H1 (cell line): ENCODE results near the gene PLD3. TPM values are rescaled to one million over a fixed set of nuclear protein-coding genes. Genes with fewer than 3 reads are reported as not detected.

ENCODE experiments used
- CTCF ChIA-PET: fragments of 300-600 bp; sonication (Branson Sonifier 250); formaldehyde crosslinking; loops from one replicate; lab custom pipeline; 2021; ENCODE audit not compliant: partially characterized antibody; lab: Charles Lee
- POLR2A ChIA-PET: fragments of 300-600 bp; sonication (Branson Sonifier 250); formaldehyde crosslinking; loops from one replicate; lab custom pipeline; 2021; ENCODE audit warnings: inconsistent platforms; ENCODE audit not compliant: partially characterized antibody; lab: Charles Lee
- DNase-seq, 2 experiments: peaks; one replicate each; pipeline versions ENCODE4 v3.0.0 to v3.0.0-alpha.2; 2010 to 2022; ENCODE audit warnings: low spot score in 2 of 2, low read depth in 1 of 2, mixed read lengths in 1 of 2
- FAIRE-seq: peaks from 2 replicates; lab custom pipeline; 2011; peaks lifted over from hg19 to GRCh38; lab: Jason Lieb, UNC
- H2AFZ ChIP-seq: 2 replicates; pipeline ENCODE4 v1.8.1; 2012; ENCODE audit warnings: low read length, inconsistent platforms
- H2AK5ac ChIP-seq: 2 replicates; pipeline ENCODE4 v1.6.1; 2013; ENCODE audit warnings: low read depth, low read length
- H2BK120ac ChIP-seq: replicated peaks from 2 replicates; pipeline ENCODE3; 2013; ENCODE audit warnings: low read depth, low read length, inconsistent platforms
- H2BK12ac ChIP-seq: 2 replicates; pipeline ENCODE4 v1.6.1; 2013; ENCODE audit warnings: low read depth, low read length
- H2BK15ac ChIP-seq: 2 replicates; pipeline ENCODE4 v1.6.1; 2013; ENCODE audit warnings: low read length
- H2BK20ac ChIP-seq: 2 replicates; pipeline ENCODE4 v1.6.1; 2013; ENCODE audit warnings: low read length
- H2BK5ac ChIP-seq: 2 replicates; pipeline ENCODE4 v1.6.1; 2013; ENCODE audit warnings: low read depth, low read length
- H3K14ac ChIP-seq: 2 replicates; pipeline ENCODE4 v1.6.1; 2013; ENCODE audit warnings: inconsistent platforms; ENCODE audit not compliant: insufficient read length
- H3K18ac ChIP-seq: 2 replicates; pipeline ENCODE4 v1.6.1; 2013; ENCODE audit warnings: low read length; ENCODE audit errors: extremely low read depth
- H3K23ac ChIP-seq: 2 replicates; pipeline ENCODE4 v1.6.1; 2013; ENCODE audit warnings: inconsistent platforms; ENCODE audit not compliant: insufficient read length
- H3K23me2 ChIP-seq: 2 replicates; pipeline ENCODE4 v1.6.1; 2013; ENCODE audit warnings: low read depth, low read length
- H3K27ac ChIP-seq: 2 replicates; pipeline ENCODE4 v1.6.1; 2011; ENCODE audit warnings: low read depth, low read length, inconsistent platforms
- H3K27me3 ChIP-seq, 4 experiments: replicated peaks in 1 of 4; 1 replicate in 1 of 4; 2 replicates in 3 of 4; pipeline versions ENCODE4 v1.6.1 to v1.8.1; 2011 to 2013; ENCODE audit warnings: low read length in 3 of 4, mild to moderate bottlenecking in 3 of 4, inconsistent platforms in 2 of 4, mixed read lengths in 2 of 4, moderate library complexity in 1 of 4; ENCODE audit not compliant: control insufficient read depth in 3 of 4, insufficient read depth in 3 of 4; ENCODE audit errors: extremely low read depth in 1 of 4
- H3K36me3 ChIP-seq, 4 experiments: 2 replicates each; pipeline versions ENCODE4 v1.6.1 to v1.8.1; 2011 to 2013; ENCODE audit warnings: mild to moderate bottlenecking in 4 of 4, low read length in 3 of 4, moderate library complexity in 2 of 4, control low read depth in 1 of 4, inconsistent platforms in 1 of 4; ENCODE audit not compliant: insufficient read depth in 4 of 4, control insufficient read depth in 2 of 4
- H3K4ac ChIP-seq: replicated peaks from 2 replicates; pipeline ENCODE3; 2013; ENCODE audit warnings: low read length, low read depth, mixed read lengths, inconsistent platforms; ENCODE audit not compliant: insufficient read length
- H3K4me1 ChIP-seq, 4 experiments: replicated peaks in 1 of 4; 1 replicate in 1 of 4; 2 replicates in 3 of 4; pipeline versions ENCODE4 v1.6.1 to v1.8.1; 2011 to 2013; ENCODE audit warnings: low read length in 3 of 4, inconsistent platforms in 2 of 4, mixed read lengths in 1 of 4; ENCODE audit not compliant: insufficient read depth in 4 of 4, control insufficient read depth in 3 of 4
- H3K4me2 ChIP-seq, 2 experiments: 2 replicates each; pipeline versions ENCODE4 v1.6.1 to v1.8.1; 2011 to 2013; ENCODE audit warnings: low read depth in 2 of 2, low read length in 2 of 2, control low read depth in 1 of 2, inconsistent platforms in 1 of 2, mild to moderate bottlenecking in 1 of 2; ENCODE audit not compliant: insufficient read depth in 1 of 2
- H3K4me3 ChIP-seq, 4 experiments: fragments of 200-600, 300-600 bp in 1 of 4; sonication (generic), shearing (Covaris generic), sonication (Bioruptor Twin) in 1 of 4; 2 replicates each; pipeline versions ENCODE4 v1.5.1 to v1.8.1; 2011 to 2016; ENCODE audit warnings: low read length in 4 of 4, low read depth in 3 of 4, control low read depth in 2 of 4, inconsistent platforms in 2 of 4, mild to moderate bottlenecking in 2 of 4, mixed read lengths in 1 of 4, moderate library complexity in 1 of 4; ENCODE audit not compliant: insufficient read depth in 2 of 4; ENCODE audit errors: extremely low read depth in 1 of 4
- H3K56ac ChIP-seq: replicated peaks from 2 replicates; pipeline ENCODE3; 2013; ENCODE audit warnings: low read depth, mild to moderate bottlenecking, mixed read lengths, low read length, inconsistent platforms; ENCODE audit not compliant: insufficient read length
- H3K79me1 ChIP-seq: 2 replicates; pipeline ENCODE4 v1.6.1; 2013; ENCODE audit warnings: low read depth, low read length, control low read depth
- H3K79me2 ChIP-seq, 2 experiments: 2 replicates each; pipeline versions ENCODE4 v1.6.1 to v1.8.1; 2012 to 2013; ENCODE audit warnings: low read length in 2 of 2, mild to moderate bottlenecking in 2 of 2, inconsistent platforms in 1 of 2; ENCODE audit not compliant: insufficient read depth in 2 of 2, control insufficient read depth in 1 of 2
- H3K9ac ChIP-seq, 4 experiments: replicated peaks in 1 of 4; 1 replicate in 1 of 4; 2 replicates in 3 of 4; pipeline versions ENCODE4 v1.6.1 to v1.8.1; 2011 to 2013; ENCODE audit warnings: low read depth in 3 of 4, low read length in 3 of 4, control low read depth in 2 of 4, mild to moderate bottlenecking in 2 of 4, moderate library complexity in 2 of 4, inconsistent platforms in 1 of 4; ENCODE audit errors: extremely low read depth in 1 of 4
- H3K9me3 ChIP-seq, 2 experiments: 2 replicates each; pipeline versions ENCODE4 v1.6.1 to v1.8.1; 2012 to 2013; ENCODE audit warnings: mild to moderate bottlenecking in 2 of 2, moderate library complexity in 2 of 2, control low read depth in 1 of 2, inconsistent platforms in 1 of 2, low read depth in 1 of 2, low read length in 1 of 2, mixed read lengths in 1 of 2; ENCODE audit not compliant: insufficient read depth in 2 of 2
- H4K20me1 ChIP-seq, 2 experiments: replicated peaks in 1 of 2; 2 replicates each; pipeline versions ENCODE3 to v1.8.1; 2011 to 2013; ENCODE audit warnings: inconsistent platforms in 2 of 2, low read length in 2 of 2, mild to moderate bottlenecking in 1 of 2; ENCODE audit not compliant: insufficient read depth in 2 of 2, control insufficient read depth in 1 of 2
- H4K5ac ChIP-seq: 2 replicates; pipeline ENCODE4 v1.6.1; 2013; ENCODE audit warnings: low read length, low read depth, mixed read lengths, inconsistent platforms; ENCODE audit not compliant: insufficient read length
- H4K8ac ChIP-seq: 2 replicates; pipeline ENCODE4 v1.8.0; 2013; ENCODE audit warnings: mild to moderate bottlenecking, moderate library complexity, low read length, inconsistent platforms; ENCODE audit not compliant: insufficient read depth; ENCODE audit errors: extremely low read depth
- H4K91ac ChIP-seq: replicated peaks from 2 replicates; pipeline ENCODE3; 2013; ENCODE audit warnings: low read length, mixed read lengths, inconsistent platforms; ENCODE audit not compliant: insufficient read length
- BCL11A ChIP-seq, 2 experiments: IDR thresholded peaks; one replicate each; pipeline ENCODE4 v1.6.1; 2011; ENCODE audit warnings: low read depth in 2 of 2, low read length in 2 of 2, mild to moderate bottlenecking in 2 of 2
- GTF2F1 ChIP-seq: IDR thresholded peaks from 2 replicates; pipeline ENCODE4 v1.6.1; 2012; ENCODE audit warnings: low read depth, low read length, improper control_type of control experiment, borderline replicate concordance
- HDAC2 ChIP-seq, 2 experiments: fragments of 300-600 bp in 1 of 2; sonication (generic) in 1 of 2; IDR thresholded peaks; 2 replicates each; pipeline ENCODE4 v1.6.1; 2011 to 2012; ENCODE audit warnings: low read depth in 2 of 2, low read length in 2 of 2, mild to moderate bottlenecking in 2 of 2, moderate library complexity in 2 of 2, borderline replicate concordance in 1 of 2, inconsistent platforms in 1 of 2
- HDAC6 ChIP-seq: IDR thresholded peaks from one replicate; pipeline ENCODE4 v1.7.1; 2012; ENCODE audit warnings: low read depth, mild to moderate bottlenecking, inconsistent platforms, low read length, moderate library complexity
- NANOG ChIP-seq: IDR thresholded peaks from 2 replicates; pipeline ENCODE4 v1.6.1; 2011; ENCODE audit warnings: low read length, low read depth, mild to moderate bottlenecking, inconsistent platforms; ENCODE audit not compliant: insufficient read depth, poor library complexity, severe bottlenecking
- NRF1 ChIP-seq: IDR thresholded peaks from 2 replicates; pipeline ENCODE4 v1.6.1; 2011; ENCODE audit warnings: mild to moderate bottlenecking, low read depth, low read length, improper control_type of control experiment
- POLR2AphosphoS5 ChIP-seq: IDR thresholded peaks from 2 replicates; pipeline ENCODE4 v1.6.1; 2011; ENCODE audit warnings: low read depth, low read length
- POU5F1 ChIP-seq: IDR thresholded peaks from 2 replicates; pipeline ENCODE4 v1.6.1; 2011; ENCODE audit warnings: low read depth, mild to moderate bottlenecking, low read length, moderate library complexity
- RNF2 ChIP-seq: fragments of 200-900, 300-1000 bp; sonication (generic); IDR thresholded peaks from 2 replicates; pipeline ENCODE4 v1.7.1; 2016; ENCODE audit warnings: borderline replicate concordance, low read depth, mild to moderate bottlenecking, antibody characterized with exemption, low read length; ENCODE audit not compliant: poor library complexity, severe bottlenecking; ENCODE audit errors: missing control alignments
- SAP30 ChIP-seq: fragments of 300-600 bp; sonication (generic); IDR thresholded peaks from 2 replicates; pipeline ENCODE4 v1.7.1; 2012; ENCODE audit warnings: low read length, moderate library complexity, mild to moderate bottlenecking, inconsistent platforms; ENCODE audit not compliant: insufficient read depth, insufficient replicate concordance
- TAF1 ChIP-seq: IDR thresholded peaks from 2 replicates; pipeline ENCODE4 v1.6.1; 2011; ENCODE audit warnings: mild to moderate bottlenecking, low read depth, low read length
- WGBS, 2 experiments: shearing (Covaris generic) in 1 of 2; methylation state at CpG; one replicate each; pipeline versions ENCODE4 v1.1.6 to v1.1.7; 2013 to 2015; ENCODE audit warnings: low lambda C conversion rate in 2 of 2, mixed read lengths in 2 of 2, inconsistent platforms in 1 of 2, low coverage in 1 of 2, missing lambda C conversion rate in 1 of 2; ENCODE audit not compliant: insufficient replicate concordance in 2 of 2, insufficient coverage in 1 of 2, insufficient read length in 1 of 2; ENCODE audit errors: extremely low coverage in 1 of 2, missing lambda C conversion rate in 1 of 2; 5-methylcytosine and 5-hydroxymethylcytosine counted together
- polyA plus RNA-seq, 7 experiments: library from polyadenylated mRNA; depleted of rRNA in 3 of 7; stranded (reverse) in 5 of 7; unstranded in 2 of 7; fragments of >200 nt in 5 of 7; fragments of 200-250 nt in 2 of 7; gene quantifications; 1 replicate in 5 of 7; 2 replicates in 1 of 7; 4 replicates in 1 of 7; pipeline versions ENCODE4 v1.2.1 to v1.2.3, GENCODE V29; 2011 to 2013; ENCODE audit warnings: missing spikeins in 2 of 7, mixed read lengths in 2 of 7
- total RNA-seq: library from RNA; stranded (reverse); fragmentation: NEBNext Ultra II Directional; extraction: Animal tissue kit (Norgen Biotek cat#: 25700); gene quantifications from 2 replicates; pipeline ENCODE4 v1.2.1, GENCODE V29; 2021
- TF ChIP-seq, protein P1 (sequence below): IDR thresholded peaks from 2 replicates; pipeline ENCODE4 v1.6.1; 2012; ENCODE audit warnings: inconsistent platforms

The PLD3 gene
- total and polyA plus RNA-seq, 2 of the 8 experiments (the other 6 are each of a cell fraction or from before 2014, with no cell fraction given): 180 to 543 TPM

- no peaks in the 10 kb centered on the region for H3K23me2 ChIP-seq
- no peak overlapping the region for H4K91ac ChIP-seq
- WGBS, 2 experiments: 87% methylated on average over 7 of the region's 7 CpGs; no CpG with 5 or more reads in 1 of the 2 experiments
- no peak overlapping the region for H3K4me2 ChIP-seq
- H2BK20ac ChIP-seq: no peak overlapping the region
- DNase-seq: no peak
- FAIRE-seq: no peak
- H2AFZ ChIP-seq: no peak overlapping the region
- H3K23ac ChIP-seq: no peak overlapping the region
- no peaks in the 10 kb centered on the region for H3K79me2 ChIP-seq
- no peak overlapping the region for H3K4me3 ChIP-seq
- no peak overlapping the region for H2BK5ac ChIP-seq
- no peak overlapping the region for H4K5ac ChIP-seq
- H4K8ac ChIP-seq: 0 out of 2 replicates have a peak overlapping the region, but pooled peaks have one; percentile 5
- H4K20me1 ChIP-seq: peaks cover 0 to 1% of the 10 kb centered on the region in 2 experiments
- no peak overlapping the region for H3K56ac ChIP-seq
- no peak overlapping the region for H2BK15ac ChIP-seq
- H3K27ac ChIP-seq: no peak overlapping the region
- ChIA-PET CTCF (interaction anchor here (0.9 to 2.4 kb wide), 3 partner anchors 15 to 219 kb away, joined by 3 to 8 read pairs (median 3); no protein-coding TSS in a partner anchor), POLR2A (interaction anchor here (0.9 kb wide), 1 partner anchor 10 kb away, joined by 4 read pairs; no protein-coding TSS in a partner anchor)
- peaks cover 6 to 25% (median 17%) of the 10 kb centered on the region in 4 experiments; a peak in 7 of 8 replicates for H3K36me3 ChIP-seq
- no peak overlapping the region for H3K18ac ChIP-seq
- H2BK120ac ChIP-seq: no peak overlapping the region
- H3K4me1 ChIP-seq: no peaks in the 10 kb centered on the region
- H2BK12ac ChIP-seq: no peak overlapping the region
- no peaks in the 10 kb centered on the region; a peak in 1 of 7 replicates for H3K27me3 ChIP-seq
- no peaks in the 10 kb centered on the region for H3K79me1 ChIP-seq
- H3K9ac ChIP-seq: no peak overlapping the region
- no peak overlapping the region for H2AK5ac ChIP-seq
- no peak overlapping the region for H3K14ac ChIP-seq
- no peaks in the 10 kb centered on the region for H3K9me3 ChIP-seq
- no peak overlapping the region for H3K4ac ChIP-seq
- no peak for TF ChIP-seq BCL11A (IDR thresholded peaks at IDR 0.05; ENCODE audit: low read depth in 2 of 2, low read length in 2 of 2)
- no peak for TF ChIP-seq NANOG
- TF ChIP-seq POU5F1: no peak
- no peak for TF ChIP-seq SAP30
- TF ChIP-seq, protein P1, sequence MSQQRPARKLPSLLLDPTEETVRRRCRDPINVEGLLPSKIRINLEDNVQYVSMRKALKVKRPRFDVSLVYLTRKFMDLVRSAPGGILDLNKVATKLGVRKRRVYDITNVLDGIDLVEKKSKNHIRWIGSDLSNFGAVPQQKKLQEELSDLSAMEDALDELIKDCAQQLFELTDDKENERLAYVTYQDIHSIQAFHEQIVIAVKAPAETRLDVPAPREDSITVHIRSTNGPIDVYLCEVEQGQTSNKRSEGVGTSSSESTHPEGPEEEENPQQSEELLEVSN: no peak
- TF ChIP-seq POLR2AphosphoS5: no peak
- TF ChIP-seq RNF2: no peak
- no peak for TF ChIP-seq HDAC6
- no peak for TF ChIP-seq HDAC2 (IDR thresholded peaks at IDR 0.05; ENCODE audit: borderline replicate concordance in 1 of 2, low read depth in 2 of 2, low read length in 2 of 2)
- no peak for TF ChIP-seq NRF1
- no peak for TF ChIP-seq TAF1
- TF ChIP-seq GTF2F1: no peak
Measured at GRCh38 chr19:40320558-40320935, 27.9 kb upstream of the PLD3 start.
